Measurements from ENCODE around the gene TAF15.
A peak's percentile ranks its signal among the peaks of the same experiment; 100 is the strongest.

Gene TAF15

DNA sequence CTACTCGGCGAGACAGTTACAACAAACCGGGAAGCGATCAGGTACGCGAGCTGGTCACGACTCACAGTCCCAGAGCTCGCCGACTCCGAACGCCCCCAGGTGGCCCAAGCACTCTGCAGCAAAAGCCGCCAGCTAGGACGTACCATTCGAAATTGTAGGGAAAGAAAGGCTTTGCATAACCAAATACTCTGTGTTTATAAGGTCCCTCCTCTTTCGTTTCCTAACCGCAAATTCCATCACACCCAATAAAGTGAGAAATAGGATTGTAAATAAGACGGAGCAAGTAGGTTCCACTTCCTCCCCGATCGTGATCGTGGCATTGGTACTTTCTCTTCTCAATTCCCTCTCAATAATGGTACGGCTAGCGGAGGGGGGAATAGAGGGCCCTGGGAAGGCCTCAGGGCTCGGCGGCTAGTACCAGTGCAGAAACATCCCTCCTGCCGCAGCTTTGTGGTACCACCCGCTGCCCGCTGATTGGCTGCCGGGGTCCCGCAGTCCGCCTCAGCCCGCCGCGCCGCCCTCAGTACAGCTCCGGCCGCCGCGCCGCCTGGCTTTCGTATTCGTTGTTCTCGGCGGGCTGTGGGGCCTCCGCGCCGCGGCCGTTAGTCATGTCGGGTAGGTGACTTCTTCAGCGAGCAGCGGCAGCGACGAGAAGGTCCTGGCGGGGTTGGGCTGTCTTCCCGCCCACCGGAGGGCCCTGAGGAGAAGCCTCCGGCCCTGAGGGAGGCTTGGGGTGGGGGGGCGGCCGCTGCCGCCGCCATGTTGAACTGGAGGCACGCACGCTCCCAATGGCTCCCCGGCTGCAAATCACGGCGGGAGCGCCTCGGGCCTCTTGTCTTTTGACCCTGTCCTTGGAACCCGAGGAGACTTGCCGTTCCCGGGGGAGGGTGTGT, at the start of gene TAF15:
TSS of gene TAF15 (plus strand) at position 523 of the 893 bp plus-strand sequence. CDS start at position 609, 86 bp downstream.
- peak; percentile 97 for DNase-seq

DNA sequence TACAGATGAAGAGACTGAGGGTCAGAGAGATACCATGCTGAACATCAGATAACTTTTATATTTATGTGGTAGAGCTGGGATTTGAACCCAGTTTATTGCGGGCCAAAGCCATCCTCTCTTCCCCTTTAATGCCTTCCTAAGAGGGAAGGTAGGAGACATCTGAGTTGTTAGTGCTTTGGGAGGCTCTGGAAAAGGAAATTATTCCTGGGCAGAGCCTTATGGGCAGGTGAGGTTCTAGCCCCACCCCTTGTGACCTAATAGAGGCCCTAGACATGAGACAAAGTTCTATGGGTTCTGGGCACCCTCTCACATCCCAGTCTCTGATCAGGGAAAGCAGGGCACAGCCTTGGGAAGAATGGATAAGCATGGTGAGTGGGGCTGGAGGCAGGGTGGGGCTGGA, 48.7 kb upstream of the TAF15 start, which contains the start of gene C17orf50:
TSS of gene C17orf50 (plus strand) at position 301 of the 400 bp plus-strand sequence. CDS start at position 356, 55 bp downstream.
- DNase-seq: no peak

DNA sequence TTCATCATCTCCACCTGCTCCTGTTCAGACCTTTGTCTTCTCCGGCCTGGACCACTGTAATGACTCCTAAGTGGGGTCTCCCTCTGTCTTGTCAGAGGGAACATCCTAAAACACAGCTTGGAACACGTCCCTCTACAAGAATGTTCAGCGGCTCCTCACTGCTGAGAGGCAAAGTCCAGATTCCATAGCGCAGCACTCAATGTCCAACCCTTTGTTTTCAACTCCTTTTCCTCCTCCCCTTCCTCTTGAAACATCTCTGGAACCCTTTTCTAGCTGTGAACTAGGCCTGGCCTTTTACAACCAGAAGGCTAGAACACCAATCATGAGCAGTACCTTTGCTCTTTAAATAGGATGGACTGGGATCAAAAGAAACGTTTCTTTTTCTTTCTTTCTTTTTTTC, 47.7 kb upstream of the TAF15 start:
- DNase-seq: no peak

DNA sequence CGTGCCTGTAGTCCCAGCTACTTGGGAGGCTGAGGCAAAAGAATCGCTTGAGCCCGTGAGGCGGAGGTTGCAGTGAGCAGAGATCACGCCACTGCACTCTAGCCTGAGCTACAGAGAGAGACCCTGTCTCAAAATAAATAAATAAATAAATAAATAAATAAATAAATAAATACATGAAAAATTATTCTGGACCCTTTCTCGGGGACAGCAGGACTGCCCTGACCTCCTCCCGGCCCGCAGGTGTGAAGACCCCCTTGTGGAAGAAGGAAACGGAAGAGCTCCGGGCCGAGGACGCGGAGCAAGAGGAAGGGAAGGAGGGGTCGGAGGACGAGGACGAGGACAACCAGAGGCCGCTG, 45.5 kb upstream of the TAF15 start:
- DNase-seq: no peak

DNA sequence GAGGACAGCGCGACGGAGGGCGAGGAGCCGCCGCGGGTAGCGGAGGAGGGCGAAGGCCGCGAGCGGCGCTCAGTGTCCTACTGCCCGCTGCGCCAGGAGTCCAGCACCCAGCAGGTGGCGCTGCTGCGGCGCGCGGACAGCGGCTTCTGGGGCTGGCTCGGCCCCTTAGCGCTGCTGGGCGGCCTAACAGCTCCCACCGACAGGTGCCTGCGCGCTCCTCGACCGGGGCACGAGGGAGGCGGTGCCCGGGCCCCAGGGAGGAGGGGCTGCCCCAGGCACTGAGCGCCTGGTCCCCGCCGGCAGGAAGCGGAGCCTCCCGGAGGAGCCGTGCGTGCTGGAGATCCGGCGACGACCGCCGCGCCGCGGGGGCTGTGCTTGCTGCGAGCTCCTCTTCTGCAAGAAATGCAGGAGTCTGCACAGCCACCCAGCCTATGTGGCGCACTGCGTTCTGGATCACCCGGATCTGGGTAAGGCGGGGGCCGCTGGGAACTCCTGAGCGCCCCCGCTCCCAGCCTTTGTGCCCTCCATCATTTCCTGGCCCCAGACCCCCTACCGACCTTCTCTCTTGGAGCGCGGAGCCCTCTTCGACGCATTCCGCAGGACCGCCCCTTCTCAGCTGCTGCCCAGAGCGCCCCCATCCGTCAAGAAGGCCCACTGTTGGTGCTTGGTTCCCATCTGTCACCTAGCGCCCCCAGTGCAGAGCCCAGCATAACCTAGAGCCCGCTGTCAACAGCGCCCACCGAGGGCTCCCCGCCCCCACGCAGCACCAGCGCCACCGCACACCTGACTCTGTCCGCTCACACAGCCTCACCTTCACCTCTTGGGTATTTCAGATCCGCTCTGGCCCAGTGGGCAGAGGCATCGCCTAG, 44.9 kb upstream of the TAF15 start:
- DNase-seq: peak; percentile 44

DNA sequence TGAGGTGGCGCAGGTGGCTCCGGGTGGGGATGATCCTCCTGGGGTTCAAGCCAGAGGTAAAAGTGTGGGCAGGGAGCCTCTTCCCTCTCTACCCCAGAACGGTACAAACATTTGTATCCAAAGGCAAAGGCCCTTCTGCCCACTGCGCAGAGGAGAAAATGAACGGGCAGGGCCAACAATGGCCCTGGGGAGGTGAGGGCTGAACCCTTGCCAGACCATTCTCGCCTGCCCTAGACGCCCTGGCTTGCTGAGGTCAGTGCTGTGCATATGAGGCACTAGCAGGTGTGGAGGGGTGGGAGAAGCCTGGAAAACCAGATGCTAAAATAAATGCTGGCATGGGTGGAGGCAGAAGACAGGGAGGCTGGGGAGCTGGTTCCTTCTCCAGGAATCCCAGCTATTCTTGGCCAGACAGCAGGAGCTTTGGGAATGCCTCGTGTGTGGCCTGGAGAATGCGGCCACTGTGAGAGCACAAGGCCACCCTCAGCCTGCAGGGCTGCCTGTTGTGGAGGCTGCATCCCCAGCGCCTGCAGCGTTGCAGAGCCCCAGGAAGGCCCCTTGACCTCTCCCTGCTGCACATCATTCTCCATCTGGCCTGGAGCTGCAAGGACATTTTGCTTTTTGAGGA, 44.1 kb upstream of the TAF15 start:
- no peak for DNase-seq

DNA sequence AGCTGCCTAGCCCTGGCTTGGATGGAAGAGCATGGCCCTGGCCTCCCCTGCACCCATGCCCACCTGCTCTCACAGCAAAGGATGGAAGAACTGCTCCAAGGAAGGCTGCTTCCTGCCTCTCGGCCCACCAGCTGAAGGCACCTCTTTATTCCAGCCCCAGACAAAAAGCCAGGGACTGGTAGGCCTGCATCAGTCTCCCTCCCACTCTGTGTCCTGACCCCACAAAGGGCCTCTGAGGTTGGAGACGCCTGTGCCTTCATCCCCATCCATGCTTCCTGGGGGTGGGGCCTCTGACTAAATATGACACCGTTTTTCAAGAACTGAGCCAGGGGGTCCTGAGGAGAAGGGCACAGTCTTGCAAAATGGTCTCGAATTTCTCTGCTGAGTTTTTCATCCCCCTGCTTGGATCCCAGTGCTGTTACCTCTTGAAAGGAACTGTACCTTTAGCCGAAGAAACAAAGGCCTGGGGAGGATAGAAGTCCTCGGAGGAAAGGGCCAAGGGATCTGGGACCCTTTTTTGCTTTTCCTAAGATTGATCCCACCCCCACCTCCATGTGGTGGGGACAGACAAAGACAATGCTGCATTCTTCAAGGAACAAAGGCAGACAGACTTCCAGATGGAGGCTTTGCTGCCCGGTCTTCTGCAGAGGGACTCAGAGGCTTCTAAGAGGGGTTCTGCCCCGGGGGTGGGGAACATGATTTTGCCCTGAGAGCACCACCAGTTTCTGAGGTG, 43.4 kb upstream of the TAF15 start:
- DNase-seq: no peak

DNA sequence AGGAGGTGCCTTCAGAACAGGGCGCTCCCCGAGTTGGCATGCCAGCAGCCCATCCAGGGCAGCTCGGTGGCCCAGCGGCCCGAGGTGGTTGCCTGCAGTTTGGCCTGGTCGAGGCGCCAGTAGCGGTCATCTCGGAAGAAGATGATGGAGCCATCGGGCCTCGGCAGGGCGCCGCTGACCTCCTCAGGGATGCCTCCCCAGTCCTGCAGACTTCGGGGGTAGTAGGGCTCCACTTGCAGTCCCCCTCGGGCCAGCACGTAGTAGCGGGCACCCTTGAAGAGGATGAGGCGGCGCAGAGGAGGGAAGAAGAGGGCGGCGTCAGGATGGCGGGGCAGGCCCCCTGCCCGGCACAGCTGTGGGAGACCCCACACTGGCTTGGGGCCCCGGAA, 42.8 kb upstream of the TAF15 start:
- no peak for DNase-seq

DNA sequence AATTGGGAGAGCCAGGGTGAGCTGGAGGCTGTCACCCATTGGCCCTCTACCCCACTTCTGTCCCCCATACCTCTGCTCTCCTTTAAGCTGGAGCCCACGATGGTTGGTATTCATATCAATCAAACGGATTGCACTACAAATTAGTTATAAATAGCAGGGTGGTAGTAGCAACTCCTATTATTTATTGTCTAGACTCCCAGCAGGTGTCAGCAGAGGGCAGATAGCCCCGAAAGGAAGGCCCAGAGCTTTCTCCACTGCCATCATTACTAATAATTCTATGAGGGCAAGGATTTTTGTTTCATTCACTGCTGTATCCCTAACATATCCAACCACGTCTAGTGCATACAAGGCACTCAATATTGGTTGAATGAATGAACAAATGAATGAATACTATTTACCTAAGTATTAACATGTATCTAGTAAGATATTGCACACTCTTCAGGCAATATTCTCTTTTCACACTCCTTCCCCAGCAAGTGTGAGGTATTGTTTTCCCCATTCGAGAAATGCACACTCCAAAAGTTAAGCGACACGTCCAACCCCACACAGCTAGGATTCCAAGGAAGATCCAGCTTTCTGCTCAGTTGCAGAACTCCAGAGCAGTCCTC, 42.3 kb upstream of the TAF15 start:
- DNase-seq: no peak

DNA sequence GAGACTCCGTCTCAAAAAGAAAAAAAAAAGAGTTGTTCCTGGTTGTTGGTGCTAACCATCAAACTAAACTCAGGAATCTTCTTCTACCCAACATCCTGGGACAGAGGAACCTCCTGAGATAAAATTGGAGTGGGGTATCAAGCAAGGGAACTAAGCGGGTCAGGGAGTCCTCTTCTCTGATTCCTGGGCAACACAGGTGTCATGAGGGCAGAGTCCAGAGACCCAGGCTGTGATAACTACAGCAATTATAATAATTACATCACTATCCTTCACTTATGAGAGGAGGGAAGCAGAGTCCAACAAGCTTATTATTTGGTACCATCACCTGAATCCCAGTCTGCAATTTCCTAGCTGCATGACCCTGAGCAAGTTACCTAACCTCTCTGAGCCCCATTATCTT, 40.5 kb upstream of the TAF15 start:
- DNase-seq: no peak

DNA sequence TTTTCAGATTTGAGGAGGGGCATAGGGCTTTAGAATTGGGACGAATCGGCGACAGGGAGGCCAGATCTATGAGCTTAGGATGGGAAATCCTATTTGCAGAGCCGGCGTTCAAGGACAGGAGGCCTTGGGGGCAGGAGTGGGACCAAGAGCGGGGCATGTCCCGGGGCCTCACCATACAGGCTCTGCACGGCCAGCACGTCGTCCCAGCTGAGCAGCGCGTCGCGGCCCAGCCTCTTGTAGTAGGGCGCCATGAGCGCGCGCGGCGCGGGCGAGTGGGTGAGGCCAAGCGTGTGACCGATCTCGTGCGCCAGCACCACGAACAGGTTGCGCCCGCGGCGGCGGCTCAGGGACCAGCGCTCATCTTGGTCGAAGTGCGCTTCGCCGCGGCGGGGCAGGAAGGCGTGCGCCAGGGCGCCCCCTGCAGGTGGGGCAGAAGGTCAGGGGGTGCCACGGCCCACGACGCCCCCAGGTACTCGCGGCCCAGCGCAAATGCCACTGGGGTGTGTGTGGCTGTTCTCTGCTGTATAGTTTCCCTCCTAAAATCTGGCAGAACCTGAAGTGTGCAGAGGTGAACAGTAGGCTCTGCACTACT, 39.3 kb upstream of the TAF15 start:
- DNase-seq: no peak

DNA sequence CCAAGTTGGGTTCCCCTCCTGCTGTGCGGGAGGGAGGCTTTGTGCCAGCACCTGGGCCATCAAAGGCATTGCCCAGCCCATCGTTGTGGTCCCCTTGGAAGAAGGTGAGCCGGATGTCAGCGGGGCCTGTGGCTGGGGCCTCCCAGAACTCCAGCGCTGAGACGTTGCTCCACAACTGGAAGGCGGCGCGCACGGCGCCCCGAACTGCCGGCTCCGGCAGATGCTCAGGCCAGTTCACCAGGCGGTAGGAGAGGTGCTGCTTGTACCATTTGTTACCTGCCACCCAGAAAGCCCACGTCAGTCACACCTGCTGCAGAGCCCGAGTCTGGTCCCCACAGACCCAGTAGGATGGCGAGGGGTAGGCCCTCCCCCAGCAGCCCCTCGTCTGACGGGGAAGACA, 36.2 kb upstream of the TAF15 start:
- no peak for DNase-seq

DNA sequence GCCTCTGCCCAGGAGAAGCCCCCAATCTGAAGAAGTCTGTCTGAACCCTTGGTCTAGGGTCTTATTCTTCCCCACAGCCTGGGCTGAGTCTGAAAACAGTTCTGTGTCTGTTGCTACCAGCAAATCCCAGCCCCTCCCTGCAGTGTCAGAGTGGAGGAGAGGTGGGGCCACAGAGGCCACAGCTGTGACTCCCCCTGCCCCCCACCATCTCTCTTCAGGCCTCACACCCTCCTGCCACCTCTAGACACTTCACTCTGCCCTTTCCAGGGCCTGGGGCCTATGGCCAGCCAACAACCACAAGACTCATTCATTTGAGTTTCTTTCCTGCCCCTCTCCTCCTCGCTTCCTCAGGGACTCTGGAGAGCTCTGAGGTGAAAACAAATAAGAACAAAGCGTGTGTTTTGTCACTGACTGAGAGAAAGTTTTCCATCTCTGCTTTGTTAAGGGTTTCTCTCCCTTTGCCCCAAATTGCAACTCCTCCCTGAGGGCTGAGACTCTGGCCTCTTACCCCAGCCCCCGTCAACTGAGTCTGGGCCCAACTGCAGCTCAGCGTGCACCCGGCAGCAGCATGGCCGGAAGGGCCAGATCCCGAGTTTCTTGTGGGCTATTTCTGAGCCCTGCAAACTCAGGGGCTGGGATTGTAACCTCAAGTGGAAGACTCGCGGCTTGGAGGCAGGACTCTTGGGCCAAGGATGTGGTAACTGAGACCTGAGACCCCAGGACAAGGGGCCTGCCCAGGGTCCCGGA, 35.4 kb upstream of the TAF15 start:
- no peak for DNase-seq

DNA sequence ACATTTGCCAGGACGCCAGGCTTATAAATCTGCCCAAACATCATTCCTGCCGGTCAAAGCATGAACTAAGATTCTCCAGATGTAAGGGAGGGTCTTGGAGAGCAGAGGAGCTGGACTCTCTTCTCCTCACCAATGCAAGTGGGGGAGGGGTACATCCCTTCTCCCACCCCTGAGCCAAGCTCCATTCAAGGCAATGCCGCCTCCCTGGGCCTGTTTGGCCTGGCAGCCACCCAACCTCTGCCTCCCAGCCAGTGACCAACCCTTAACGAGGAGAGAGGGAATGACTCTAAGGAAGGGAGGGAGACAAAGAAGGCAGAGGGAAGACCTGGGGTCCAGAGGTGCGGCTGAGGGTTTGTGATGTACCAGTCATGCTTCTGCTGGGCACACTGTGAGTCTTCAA, 34.8 kb upstream of the TAF15 start:
- DNase-seq: no peak

DNA sequence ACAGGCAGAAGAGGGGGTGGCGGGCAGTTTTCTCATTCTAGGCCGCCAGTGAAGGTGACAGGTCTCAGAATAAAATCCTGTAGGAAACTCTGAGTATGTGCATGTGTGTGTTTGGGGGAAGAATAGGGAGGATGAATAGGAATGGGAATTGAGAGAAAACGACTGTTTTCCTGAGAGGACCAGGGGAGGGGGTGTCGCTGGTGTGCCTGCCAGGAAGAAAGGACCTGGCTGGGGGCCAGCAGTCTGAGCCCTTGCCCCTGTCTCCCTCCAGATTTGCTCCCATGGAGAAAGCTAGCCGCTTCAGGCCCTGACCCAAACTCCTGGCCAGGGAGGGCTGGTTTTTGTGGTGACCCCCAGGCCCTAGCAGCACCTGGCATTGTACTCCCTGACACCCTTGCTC, 34.2 kb upstream of the TAF15 start:
- no peak for DNase-seq

DNA sequence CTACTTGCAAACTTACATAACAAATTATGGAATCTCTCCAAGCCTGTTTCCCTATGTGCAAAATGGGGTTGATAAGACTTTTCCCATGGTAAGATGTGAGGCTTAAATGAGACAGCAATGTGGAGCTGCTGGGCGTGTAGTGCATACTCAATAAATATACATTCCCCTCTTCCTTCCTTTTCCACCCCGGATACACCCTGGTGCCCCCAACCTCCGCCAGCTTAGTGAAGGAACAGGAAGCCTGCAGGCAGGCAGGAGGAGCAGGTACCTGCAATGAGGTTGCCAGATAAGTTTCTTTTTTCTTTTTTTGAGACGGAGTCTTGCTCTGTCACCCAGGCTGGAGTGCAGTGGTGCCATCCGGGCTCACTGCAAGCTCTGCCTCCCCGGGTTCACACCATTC, 33.7 kb upstream of the TAF15 start:
- DNase-seq: no peak

DNA sequence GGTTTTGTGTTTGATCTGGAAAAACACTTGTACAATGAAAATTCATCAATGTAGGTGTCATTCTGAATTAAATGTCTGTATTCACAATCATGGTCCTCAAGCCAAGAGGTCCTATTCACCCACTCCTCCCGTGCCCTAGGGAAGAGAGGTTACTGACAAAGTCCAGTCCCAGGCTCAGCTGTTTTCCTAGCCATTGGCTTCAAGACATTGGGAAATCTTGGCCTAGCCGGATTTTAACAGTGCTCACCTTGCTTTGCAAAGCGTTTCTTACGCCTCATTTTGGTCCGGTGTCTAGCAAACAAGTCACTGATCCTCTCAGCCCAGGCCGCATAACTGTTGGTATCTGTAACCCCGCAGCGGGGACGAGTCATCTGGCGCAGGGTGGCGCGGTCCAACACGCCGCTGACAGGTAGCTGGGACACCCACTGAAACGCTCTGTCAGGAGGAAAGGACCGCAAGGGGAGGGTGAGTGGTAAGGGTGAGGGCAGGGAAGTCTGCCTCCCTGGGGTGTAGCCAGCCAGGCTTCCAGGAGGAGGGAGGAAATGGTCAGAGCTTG, 30.6 kb upstream of the TAF15 start:
- DNase-seq: no peak

DNA sequence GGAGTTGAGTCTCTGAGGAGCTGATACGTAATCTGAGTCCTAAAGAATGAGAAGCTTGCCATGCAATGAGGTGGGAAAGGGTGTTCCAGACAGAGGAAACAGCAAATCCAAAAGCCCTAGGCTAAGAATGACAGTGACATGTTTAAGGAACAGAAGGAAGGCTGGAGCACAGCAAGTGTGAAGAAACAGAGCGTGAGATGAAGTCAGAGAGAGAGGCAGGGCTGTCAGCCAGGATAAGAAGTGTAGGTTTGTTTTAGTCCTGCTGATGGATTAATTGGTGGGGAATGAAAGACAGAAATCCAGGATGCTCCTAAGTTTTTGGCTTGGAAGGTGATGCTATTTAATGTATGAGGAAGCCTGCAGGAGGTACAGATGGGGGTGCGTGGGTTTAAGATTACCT, 28.3 kb upstream of the TAF15 start:
- no peak for DNase-seq

DNA sequence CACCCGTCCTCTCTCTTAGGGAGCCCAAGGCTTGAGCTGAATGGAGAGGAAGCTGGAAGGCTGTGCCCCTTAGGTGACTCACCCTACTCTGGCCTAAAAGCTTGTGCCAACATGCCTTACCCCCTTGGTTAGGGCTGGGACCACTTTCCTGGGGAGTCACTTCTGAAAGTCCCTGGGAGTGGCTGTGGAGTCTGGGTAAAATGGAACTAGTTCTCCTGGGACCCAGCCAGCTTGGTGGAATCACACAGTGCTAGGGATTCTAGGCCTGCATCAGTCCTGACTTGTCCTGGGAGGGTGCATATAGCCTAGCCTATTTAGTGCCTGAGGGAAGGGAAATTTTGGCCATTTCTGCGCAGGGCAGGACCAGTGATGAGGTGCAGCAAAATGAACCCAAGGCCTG, 24.4 kb upstream of the TAF15 start:
- no peak for DNase-seq

DNA sequence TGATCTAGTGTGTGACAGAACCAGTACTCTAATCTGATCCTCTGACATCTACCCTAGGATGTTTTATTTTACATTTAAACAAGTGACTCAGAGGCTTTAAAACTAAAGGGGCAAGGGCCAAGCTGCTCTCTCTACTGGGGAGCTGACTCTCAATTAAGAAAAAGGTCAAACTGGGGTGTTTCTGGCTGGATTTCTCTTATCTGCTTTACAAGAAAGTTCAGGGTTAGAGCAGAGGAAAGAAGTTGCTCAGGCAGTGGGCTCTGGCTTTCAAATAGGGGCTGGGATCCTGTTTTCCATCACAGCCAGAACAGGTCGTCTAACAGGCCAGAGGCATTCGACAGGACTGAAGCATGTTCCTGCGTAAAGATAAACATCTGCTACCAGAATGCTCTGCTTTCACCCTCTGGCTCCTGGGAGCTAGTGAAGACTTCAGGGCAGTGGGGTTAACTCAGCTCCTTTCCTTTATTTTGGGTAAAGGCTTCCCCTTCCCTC, 22.3 kb upstream of the TAF15 start:
- no peak for DNase-seq
